ENCODE data around the gene TRMT1.

GRCh38 chr19:13117772-13118423, 1.4 kb upstream of the TRMT1 start, which contains the start of gene NACC1:
- peak; percentile 25 for TF ChIP-seq POLR2A (IDR thresholded peaks at IDR 0.05; ENCODE audit: low read length)
- TF ChIP-seq GATA1 (IDR thresholded peaks at IDR 0.05; ENCODE audit: low read depth, low read length): no peak

Measured in erythroblast (primary cell).